Activated CD8-positive, alpha-beta memory T cell treated with anti-CD3 and anti-CD28 coated beads for 36 hours (primary cell): Measurements from ENCODE around the gene CCDC78. TPM values are rescaled to one million over a fixed set of nuclear protein-coding genes. Genes with fewer than 3 reads are reported as not detected.
"Not testable (repeated sequence)": the region's sequence is repeated elsewhere in the genome, so short reads cannot be mapped to it uniquely, and the experiment has no call there.

Source experiments
- CTCF ChIA-PET: fragments of 350-600 bp; sonication (Branson Sonifier 250); formaldehyde crosslinking; loops from one replicate; lab custom pipeline; 2021; ENCODE audit warnings: antibody characterized with exemption; lab: Charles Lee
- POLR2A ChIA-PET: fragments of 350-600 bp; sonication (Branson Sonifier 250); formaldehyde crosslinking; loops from one replicate; lab custom pipeline; 2021; ENCODE audit warnings: antibody characterized with exemption; lab: Charles Lee
- total RNA-seq, 2 experiments: library from RNA; stranded (reverse); gene quantifications; one replicate each; pipeline ENCODE4 v1.2.3, GENCODE V29; 2021

CCDC78 gene
- total RNA-seq, 2 experiments from 2014 or later = 8.6 TPM

GRCh38 chr16:762595-763268, 36.5 kb upstream of the CCDC78 start:
- ChIA-PET CTCF (interaction anchor here (0.6 to 0.8 kb wide), 2 partner anchors 18 to 294 kb away, joined by 3 read pairs; no protein-coding TSS in a partner anchor), POLR2A (no interaction called here)

GRCh38 chr16:761625-762513, 35.6 kb upstream of the CCDC78 start:
- ChIA-PET CTCF (interaction anchor here (0.6 to 1.3 kb wide), 3 partner anchors 17 to 295 kb away, joined by 3 to 4 read pairs (median 3); no protein-coding TSS in a partner anchor), POLR2A (no interaction called here)

GRCh38 chr16:760545-761343, 34.5 kb upstream of the CCDC78 start, which contains the start of gene MSLN:
TSS of gene MSLN (plus strand) at chr16:760734. CDS start at chr16:762681, 1,947 bp downstream.
- ChIA-PET CTCF (interaction anchor here (1.3 kb wide), 1 partner anchor 48 kb away, joined by 4 read pairs; no protein-coding TSS in a partner anchor), POLR2A (no interaction called here)

GRCh38 chr16:760065-760464, 33.8 kb upstream of the CCDC78 start:
- ChIA-PET CTCF (interaction anchor here (1.1 kb wide), 1 partner anchor 16 kb away, joined by 3 read pairs; no protein-coding TSS in a partner anchor), POLR2A (no interaction called here)

GRCh38 chr16:759110-759910, 33.1 kb upstream of the CCDC78 start:
- ChIA-PET CTCF (interaction anchor here (1.1 kb wide), 1 partner anchor 15 kb away, joined by 3 read pairs; no protein-coding TSS in a partner anchor), POLR2A (no interaction called here)

GRCh38 chr16:756428-756827, 30.2 kb upstream of the CCDC78 start:
- ChIA-PET CTCF (interaction anchor here (0.6 to 1.0 kb wide), 2 partner anchors 35 to 441 kb away, joined by 3 read pairs; no protein-coding TSS in a partner anchor), POLR2A (no interaction called here)

- CTCF ChIA-PET = no interaction called here
These were observed 28.4 kb upstream of the CCDC78 start for GRCh38 chr16:754656-755055.

GRCh38 chr16:754121-754607, 27.9 kb upstream of the CCDC78 start:
- CTCF ChIA-PET = interaction anchor here (0.7 kb wide), 2 partner anchors 138 to 709 kb away, joined by 3 to 6 read pairs; no protein-coding TSS in a partner anchor
- POLR2A ChIA-PET = not testable (repeated sequence)

More at GRCh38 chr16:754656-755055, 28.4 kb upstream of the CCDC78 start:
- POLR2A ChIA-PET = no interaction called here

- ChIA-PET POLR2A (no interaction called here), CTCF (no interaction called here)
These were observed 25.7 kb upstream of the CCDC78 start for GRCh38 chr16:752007-752312.

GRCh38 chr16:751152-752006, 25.1 kb upstream of the CCDC78 start:
- ChIA-PET CTCF (interaction anchor here (1.4 kb wide), 1 partner anchor 39 kb away, joined by 6 read pairs; no protein-coding TSS in a partner anchor), POLR2A (no interaction called here)

GRCh38 chr16:750485-750884, 24.2 kb upstream of the CCDC78 start:
- POLR2A ChIA-PET = no interaction called here
- CTCF ChIA-PET = interaction anchor here (0.6 to 1.4 kb wide), 2 partner anchors 39 to 87 kb away, joined by 3 to 6 read pairs; no protein-coding TSS in a partner anchor

- ChIA-PET CTCF (no interaction called here), POLR2A (no interaction called here)
These were observed 22.8 kb upstream of the CCDC78 start for GRCh38 chr16:749010-749409.

GRCh38 chr16:747978-748746, 21.9 kb upstream of the CCDC78 start:
- ChIA-PET POLR2A (no interaction called here), CTCF (no interaction called here)

GRCh38 chr16:746637-747036, 20.4 kb upstream of the CCDC78 start:
- ChIA-PET CTCF (no interaction called here), POLR2A (no interaction called here)

- POLR2A ChIA-PET = no interaction called here
- CTCF ChIA-PET = interaction anchor here (0.6 kb wide), 2 partner anchors 9 to 312 kb away, joined by 3 read pairs; no protein-coding TSS in a partner anchor
These were observed 19.5 kb upstream of the CCDC78 start for GRCh38 chr16:745739-746138.

- ChIA-PET CTCF (interaction anchor here (0.7 to 5.2 kb wide), 8 partner anchors 8 to 1041 kb away, joined by 3 to 17 read pairs (median 3); no protein-coding TSS in a partner anchor), POLR2A (interaction anchor here (0.6 kb wide), 1 partner anchor 974 kb away, joined by 3 read pairs; no protein-coding TSS in a partner anchor)
These were observed 17.7 kb upstream of the CCDC78 start for GRCh38 chr16:743794-744500.
